Fibroblast of skin of right biceps (primary cell): ENCODE results near the gene KIF1A.

Experiments
- DNase-seq: peaks from one replicate; pipeline ENCODE4 v3.0.0-alpha.2; 2013

KIF1A gene

DNA sequence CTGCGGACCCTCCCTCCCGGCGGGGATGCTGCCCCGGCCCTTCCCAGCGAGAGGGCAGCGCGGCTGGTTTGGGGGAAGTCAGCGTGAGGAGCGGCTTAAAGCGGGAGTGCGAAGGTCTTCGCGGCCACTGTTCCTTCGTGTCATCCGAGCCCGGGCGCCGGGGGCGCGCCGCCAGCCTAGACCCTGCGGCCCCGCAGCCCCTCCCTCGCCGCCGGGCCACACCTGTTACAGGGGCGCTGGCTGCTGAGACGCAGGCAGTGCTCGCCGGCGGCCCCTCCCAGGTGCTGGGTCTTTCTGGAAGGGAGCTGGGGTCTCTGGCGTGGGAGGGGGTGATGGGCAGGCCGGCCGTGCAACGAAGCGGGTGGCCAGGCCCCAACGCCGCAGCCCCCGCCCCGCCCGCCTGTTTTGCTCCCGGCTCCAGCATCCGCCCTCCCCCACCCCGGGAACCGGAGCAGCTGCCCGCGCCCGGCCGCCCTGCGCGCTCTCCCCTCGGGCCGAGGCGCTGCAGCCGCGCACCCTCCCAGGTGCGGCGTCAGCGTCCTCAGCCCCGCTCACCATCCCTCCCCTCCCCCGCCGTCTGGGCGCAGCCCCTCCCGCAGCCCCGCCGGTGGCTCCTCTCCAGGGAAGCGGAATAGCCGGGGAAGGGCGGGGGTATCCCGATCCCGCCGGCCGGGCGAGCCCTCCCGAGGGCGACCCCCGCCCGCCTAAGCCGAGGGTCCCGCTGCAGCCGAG is 727 bp downstream of the KIF1A start:
- no peak for DNase-seq

- DNase-seq = no peak
These were observed 1.5 kb downstream of the KIF1A start for GRCh38 chr2:240818293-240819125.

GRCh38 chr2:240817496-240818292 is 2.3 kb downstream of the KIF1A start:
- no peak for DNase-seq

DNA sequence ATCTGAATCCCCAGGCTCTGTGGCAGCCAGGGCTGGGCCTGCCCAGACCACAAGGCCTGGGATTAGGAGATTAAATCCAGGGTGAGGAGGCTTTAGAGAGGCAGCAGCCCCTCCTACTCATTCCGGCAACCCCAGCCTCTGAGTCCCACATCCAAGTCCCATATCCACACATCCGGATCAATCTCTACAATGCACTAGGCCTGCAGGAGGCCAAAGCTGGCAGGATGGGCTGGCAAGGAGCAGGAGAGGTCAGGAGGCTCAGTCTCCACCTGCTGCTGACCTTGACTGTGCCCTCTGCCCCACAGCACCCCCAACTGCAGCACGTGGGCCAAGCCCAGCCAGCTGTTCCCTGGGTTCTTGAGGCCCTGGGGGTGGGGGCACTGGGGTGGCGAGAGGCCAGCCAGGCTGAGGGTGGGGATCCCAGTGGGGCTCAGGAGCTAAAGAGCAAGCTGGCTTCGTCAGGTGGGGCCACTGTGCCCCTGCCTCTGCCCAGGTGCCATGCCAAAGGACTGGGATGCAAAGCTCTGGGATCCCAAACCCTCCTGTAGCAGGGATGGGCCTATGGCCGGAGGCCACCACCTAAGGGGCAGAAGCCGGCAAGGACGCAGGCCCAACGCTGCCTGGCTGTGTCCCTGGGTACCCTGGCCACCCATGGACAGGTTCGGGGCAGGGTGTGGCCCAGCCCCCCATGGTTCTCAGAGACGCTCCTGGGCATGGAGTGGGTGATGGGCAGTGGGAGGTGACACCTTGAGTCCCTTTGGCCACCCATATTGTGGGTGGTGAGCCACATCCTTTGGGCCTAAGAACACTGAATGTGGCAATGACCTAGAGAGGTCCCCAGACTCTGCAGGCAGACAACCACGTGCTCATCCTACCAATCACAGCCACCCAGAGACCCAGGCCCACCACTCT is 3.2 kb downstream of the KIF1A start:
- DNase-seq = no peak

DNA sequence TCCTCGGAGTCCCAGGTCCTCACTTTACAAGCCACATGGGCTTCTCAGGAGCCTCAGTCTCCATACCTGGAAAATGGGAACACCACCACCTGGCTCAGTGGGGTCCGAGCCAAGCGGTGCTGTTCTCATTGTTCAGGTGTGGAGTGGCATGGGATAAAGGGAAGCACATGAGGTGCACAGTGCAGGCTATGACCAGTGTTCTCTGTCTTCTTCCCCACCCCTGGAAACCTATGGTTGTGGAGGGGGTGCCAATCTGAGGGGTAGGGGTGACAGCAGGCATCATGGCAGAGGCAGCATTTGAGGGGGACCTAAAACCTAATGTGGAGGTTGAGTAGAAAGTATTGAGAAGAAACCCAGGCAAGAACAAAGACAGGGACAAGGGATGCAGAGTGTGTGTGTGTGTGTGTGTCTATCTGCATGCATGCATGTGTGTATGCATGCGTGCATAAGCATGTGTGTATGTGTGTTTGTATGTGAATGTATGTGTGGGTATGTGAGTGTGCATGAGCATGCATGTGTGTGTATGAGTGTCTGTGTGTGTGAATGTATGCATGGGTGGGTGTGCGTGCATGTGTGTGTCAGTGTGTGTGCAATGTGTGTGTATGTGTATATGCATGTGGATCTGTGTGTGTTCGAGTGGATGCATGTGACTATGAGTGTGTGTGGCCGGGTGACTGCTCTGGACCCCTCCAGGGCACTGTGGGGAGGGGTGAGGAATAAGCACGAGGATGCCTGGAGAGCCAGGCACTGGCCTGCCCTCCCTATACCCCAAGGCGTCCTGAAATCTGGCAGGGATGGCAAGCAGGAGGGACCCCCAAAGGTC is 4.0 kb downstream of the KIF1A start:
- DNase-seq = no peak

DNA sequence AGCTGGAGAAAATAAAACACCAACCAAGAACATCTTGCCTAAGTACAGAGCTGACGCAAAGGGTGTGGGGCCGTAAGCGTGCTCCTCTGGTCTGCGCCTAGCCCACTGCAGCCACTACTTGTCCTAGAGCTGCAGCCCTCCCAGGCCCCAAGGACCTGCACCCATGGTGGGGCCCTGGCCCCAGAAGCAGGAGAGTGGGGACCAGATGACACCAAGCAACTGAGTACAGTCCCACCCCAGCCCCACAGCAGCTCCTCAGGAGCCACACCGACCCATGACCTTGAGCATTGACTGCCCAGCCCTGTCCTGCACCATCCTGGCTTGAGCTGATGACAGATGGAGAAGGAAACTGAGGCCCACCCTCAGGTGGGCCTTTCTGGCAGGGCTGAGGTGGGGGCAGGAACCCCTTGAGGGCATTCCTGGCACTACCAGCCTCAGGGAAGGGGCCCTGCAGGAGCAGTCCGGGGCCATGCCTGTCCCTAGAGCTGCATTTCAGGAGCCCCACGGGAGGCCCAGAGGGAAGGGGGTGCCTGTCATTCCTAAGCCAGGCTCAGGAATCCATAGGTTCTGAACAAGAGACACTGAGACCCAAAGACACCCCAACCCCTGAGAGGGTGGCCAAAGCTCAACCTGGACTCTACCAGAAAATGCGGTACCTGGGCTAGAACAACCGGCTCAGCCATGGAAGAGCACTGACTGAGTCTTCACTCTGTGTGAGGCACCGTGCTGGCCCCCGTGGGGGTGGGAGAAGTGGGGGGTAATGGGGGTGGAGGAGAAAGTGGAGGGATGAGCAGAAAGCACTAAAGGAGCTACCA is 4.9 kb downstream of the KIF1A start:
- DNase-seq = no peak

- no peak for DNase-seq
These were observed 5.7 kb downstream of the KIF1A start for GRCh38 chr2:240814280-240814679.

GRCh38 chr2:240813231-240813921 is 6.6 kb downstream of the KIF1A start:
- DNase-seq = no peak

DNA sequence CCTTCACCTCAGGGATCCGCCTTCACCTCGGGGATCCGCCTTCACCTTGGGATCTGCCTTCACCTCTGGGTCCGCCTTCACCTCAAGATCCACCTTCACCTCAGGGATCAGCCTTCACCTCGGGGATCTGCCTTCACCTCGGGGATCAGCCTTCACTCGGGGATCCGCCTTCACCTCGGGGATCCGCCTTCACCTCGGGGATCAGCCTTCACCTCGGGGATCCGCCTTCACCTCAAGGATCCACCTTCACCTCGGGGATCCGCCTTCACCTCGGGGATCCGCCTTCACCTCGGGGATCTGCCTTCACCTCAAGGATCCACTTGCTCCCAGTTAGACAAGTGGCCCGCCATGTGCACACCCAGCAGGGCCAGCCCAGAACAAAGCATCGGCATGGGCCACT is 7.3 kb downstream of the KIF1A start:
- DNase-seq = no peak

DNA sequence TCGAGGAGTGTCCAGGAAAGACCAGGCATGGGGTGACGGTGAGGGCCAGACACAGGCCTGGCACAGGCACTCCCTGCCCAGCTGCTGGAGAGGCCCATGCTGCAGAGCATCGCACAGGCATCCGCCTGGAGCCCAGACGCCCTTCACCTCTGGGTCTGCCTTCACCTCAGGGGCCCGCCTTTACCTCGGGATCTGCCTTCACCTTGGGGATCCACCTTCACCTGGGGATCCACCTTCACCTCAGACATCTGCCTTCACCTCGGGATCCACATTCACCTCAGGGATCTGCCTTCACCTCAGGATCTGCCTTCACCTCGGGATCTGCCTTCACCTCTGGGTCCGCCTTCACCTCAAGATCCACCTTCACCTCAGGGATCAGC is 7.7 kb downstream of the KIF1A start:
- no peak for DNase-seq

- no peak for DNase-seq
These were observed 8.4 kb downstream of the KIF1A start for GRCh38 chr2:240811346-240812300.

DNA sequence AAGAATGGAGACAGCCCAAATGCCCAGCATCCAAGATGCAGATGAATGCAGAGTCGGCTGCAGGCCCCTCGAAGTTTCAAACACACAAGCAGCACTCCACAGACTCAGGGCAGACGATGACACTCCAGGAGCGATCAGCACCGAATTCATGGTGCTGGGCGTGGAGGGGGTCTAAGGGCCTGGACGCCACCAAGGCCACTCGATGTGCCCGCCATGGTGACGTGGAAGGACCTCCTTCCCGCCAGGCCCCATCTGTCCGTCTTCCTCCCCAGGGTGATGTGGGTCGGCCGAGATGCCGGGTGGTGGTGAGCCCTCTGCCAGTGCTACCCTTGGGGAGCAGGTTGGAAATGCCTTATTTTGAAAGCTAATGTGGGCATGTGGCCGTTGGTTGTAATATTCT is 9.4 kb downstream of the KIF1A start:
- no peak for DNase-seq

GRCh38 chr2:240810199-240810598 is 9.8 kb downstream of the KIF1A start:
- DNase-seq = no peak

DNA sequence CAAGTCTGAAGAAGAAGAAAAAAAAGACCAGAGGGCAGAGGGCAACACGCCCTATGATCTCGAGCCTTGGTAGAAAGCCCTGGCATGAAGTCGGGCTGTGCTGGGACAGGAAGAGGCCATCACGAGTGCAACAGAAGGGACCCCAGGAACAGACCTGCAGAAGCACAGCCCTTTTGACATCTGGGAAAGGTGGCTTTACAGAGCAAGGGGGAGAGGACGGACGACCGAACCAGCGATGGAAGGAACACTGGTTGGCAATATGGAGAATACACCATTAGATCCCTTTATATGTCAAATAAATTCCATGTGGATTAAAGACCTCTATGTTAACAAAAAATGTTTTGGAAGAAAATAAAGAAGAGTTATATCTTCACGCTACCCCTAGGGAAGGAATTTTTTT is 10.7 kb downstream of the KIF1A start:
- DNase-seq = no peak

- no peak for DNase-seq
These were observed 13.6 kb downstream of the KIF1A start for GRCh38 chr2:240806459-240806858.

- DNase-seq = no peak
These were observed 14.0 kb downstream of the KIF1A start for GRCh38 chr2:240806006-240806405.

DNA sequence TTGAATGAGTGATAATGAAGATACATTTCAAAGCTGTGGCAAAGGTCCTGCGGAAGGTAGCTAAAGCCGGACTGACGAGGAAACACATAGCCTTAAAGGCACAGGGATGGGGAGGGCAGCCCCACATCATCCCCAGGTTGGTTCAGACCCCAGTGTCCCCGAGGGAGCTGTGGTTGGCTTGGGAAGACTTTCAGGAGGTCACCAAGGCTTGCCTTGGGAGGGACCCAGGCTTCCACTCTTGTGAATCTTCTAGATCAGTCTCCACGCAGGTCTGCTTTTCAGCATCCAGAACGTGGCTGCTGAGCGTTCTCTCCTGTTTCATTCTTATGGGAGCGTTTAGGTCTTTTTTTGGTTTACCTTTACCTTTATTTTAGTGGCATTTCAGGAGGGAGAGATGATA is 16.8 kb downstream of the KIF1A start:
- no peak for DNase-seq

GRCh38 chr2:240799033-240799820 is 20.8 kb downstream of the KIF1A start:
- no peak for DNase-seq
